Measurements from ENCODE around the gene MT1M. TPM values are rescaled to one million over a fixed set of nuclear protein-coding genes. Genes with fewer than 3 reads are reported as not detected.
"Not testable (repeated sequence)": the region's sequence is repeated elsewhere in the genome, so short reads cannot be mapped to it uniquely, and the experiment has no call there.

Gene MT1M
- total RNA-seq, 1 donor, result not detected

- no peak within 1 kb of the TSS for H3K4me3 ChIP-seq (ENCODE audit: low read depth, low read length)
- no peak for TF ChIP-seq CTCF (IDR thresholded peaks at IDR 0.05; ENCODE audit: insufficient read depth, low read depth, low read length)
- DNase-seq (ENCODE audit: low read depth), result no peak
These were observed 36.8 kb downstream of the MT1M start, which contains the start of gene MT1H for GRCh38 chr16:56669005-56669839. Gene MT1H (plus strand): TSS chr16:56669814. CDS start chr16:56669885, 71 bp downstream.

- no peak overlapping the region for H3K4me3 ChIP-seq (ENCODE audit: low read depth, low read length)
- DNase-seq (ENCODE audit: low read depth), result no peak
- no peak for TF ChIP-seq CTCF (IDR thresholded peaks at IDR 0.05; ENCODE audit: insufficient read depth, low read depth, low read length)
These were observed 37.6 kb downstream of the MT1M start for GRCh38 chr16:56669840-56670619.

GRCh38 chr16:56670620-56670934, 38.1 kb downstream of the MT1M start:
- no peak for DNase-seq (ENCODE audit: low read depth)
- no peak for TF ChIP-seq CTCF (IDR thresholded peaks at IDR 0.05; ENCODE audit: insufficient read depth, low read depth, low read length)
- no peak overlapping the region for H3K4me3 ChIP-seq (ENCODE audit: low read depth, low read length)

GRCh38 chr16:56671691-56672090, 39.2 kb downstream of the MT1M start:
- DNase-seq (ENCODE audit: low read depth); H3K4me3 ChIP-seq (ENCODE audit: low read depth, low read length): not testable (repeated sequence)

GRCh38 chr16:56672171-56672570, 39.7 kb downstream of the MT1M start:
- not testable (repeated sequence) for DNase-seq (ENCODE audit: low read depth); H3K4me3 ChIP-seq (ENCODE audit: low read depth, low read length)

GRCh38 chr16:56672761-56673536, 40.5 kb downstream of the MT1M start:
- no peak for TF ChIP-seq CTCF (IDR thresholded peaks at IDR 0.05; ENCODE audit: insufficient read depth, low read depth, low read length)
- DNase-seq (ENCODE audit: low read depth), result no peak

GRCh38 chr16:56673921-56674320, 41.5 kb downstream of the MT1M start:
- DNase-seq (ENCODE audit: low read depth), result peak; percentile 33
- TF ChIP-seq CTCF (IDR thresholded peaks at IDR 0.05; ENCODE audit: insufficient read depth, low read depth, low read length), result peak; percentile 62
- H3K4me3 ChIP-seq (ENCODE audit: low read depth, low read length), result no peak overlapping the region

More at GRCh38 chr16:56672761-56673536, 40.5 kb downstream of the MT1M start:
- H3K4me3 ChIP-seq (ENCODE audit: low read depth, low read length), result no peak overlapping the region

- not testable (repeated sequence) for H3K4me3 ChIP-seq (ENCODE audit: low read depth, low read length); DNase-seq (ENCODE audit: low read depth)
These were observed 42.1 kb downstream of the MT1M start for GRCh38 chr16:56674570-56674969.

Measured in fibroblast of villous mesenchyme (primary cell).